ENCODE data around the gene ACKR3.

Gene ACKR3

DNA sequence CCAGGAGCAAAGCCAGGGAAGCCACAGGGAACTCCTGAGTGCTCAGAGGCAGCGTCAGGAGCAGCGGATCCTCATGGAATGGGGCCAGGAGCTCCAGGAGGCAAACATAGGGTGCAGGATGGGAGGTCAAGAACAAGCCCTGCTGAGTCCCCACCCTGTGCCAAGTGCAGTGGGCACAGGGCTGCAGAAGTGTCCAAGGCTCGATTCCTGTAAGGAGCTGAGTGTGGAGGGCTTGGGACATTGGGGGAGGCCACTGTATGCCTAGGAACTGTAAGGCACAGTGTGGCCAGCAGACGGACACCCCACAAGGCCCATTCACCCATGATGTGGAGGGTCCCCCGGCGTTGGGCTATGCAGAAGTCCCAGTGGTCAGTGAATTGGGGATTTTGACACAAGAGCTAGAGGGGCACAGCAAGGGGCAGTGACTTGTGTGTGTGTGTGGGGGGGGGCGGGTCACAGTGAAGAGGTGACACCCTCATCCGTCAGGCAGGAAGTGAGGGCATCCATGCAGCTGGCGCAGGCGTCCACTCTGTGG, 55.6 kb downstream of the ACKR3 start:
- Histone ChIP-seq H3K36me3 (ENCODE audit: control insufficient read depth, insufficient read depth, low read length) (no peaks in the 10 kb centered on the region), H3K27me3 (ENCODE audit: control insufficient read depth, insufficient read depth, low read length) (no peaks in the 10 kb centered on the region), H3K27ac (ENCODE audit: low read depth, low read length) (no peak overlapping the region), H3K4me3 (ENCODE audit: low read length) (no peak overlapping the region), H3K4me1 (ENCODE audit: control insufficient read depth, insufficient read depth, low read length) (no peaks in the 10 kb centered on the region), H3K9ac (ENCODE audit: low read length) (no peak overlapping the region)

GRCh38 chr2:236626391-236627150, 56.9 kb downstream of the ACKR3 start:
- H3K9ac ChIP-seq (ENCODE audit: low read length): no peak overlapping the region
- H3K36me3 ChIP-seq (ENCODE audit: control insufficient read depth, insufficient read depth, low read length): no peaks in the 10 kb centered on the region
- H3K4me3 ChIP-seq (ENCODE audit: low read length): no peak overlapping the region
- no peaks in the 10 kb centered on the region for H3K27me3 ChIP-seq (ENCODE audit: control insufficient read depth, insufficient read depth, low read length)
- peaks cover 1% of the 10 kb centered on the region for H3K4me1 ChIP-seq (ENCODE audit: control insufficient read depth, insufficient read depth, low read length)
- H3K27ac ChIP-seq (ENCODE audit: low read depth, low read length): no peak overlapping the region

- H3K9ac ChIP-seq (ENCODE audit: low read length): no peak overlapping the region
- peaks cover 8% of the 10 kb centered on the region for H3K4me1 ChIP-seq (ENCODE audit: control insufficient read depth, insufficient read depth, low read length)
- no peaks in the 10 kb centered on the region for H3K27me3 ChIP-seq (ENCODE audit: control insufficient read depth, insufficient read depth, low read length)
Measured at GRCh38 chr2:236627193-236627592, 57.6 kb downstream of the ACKR3 start.

DNA sequence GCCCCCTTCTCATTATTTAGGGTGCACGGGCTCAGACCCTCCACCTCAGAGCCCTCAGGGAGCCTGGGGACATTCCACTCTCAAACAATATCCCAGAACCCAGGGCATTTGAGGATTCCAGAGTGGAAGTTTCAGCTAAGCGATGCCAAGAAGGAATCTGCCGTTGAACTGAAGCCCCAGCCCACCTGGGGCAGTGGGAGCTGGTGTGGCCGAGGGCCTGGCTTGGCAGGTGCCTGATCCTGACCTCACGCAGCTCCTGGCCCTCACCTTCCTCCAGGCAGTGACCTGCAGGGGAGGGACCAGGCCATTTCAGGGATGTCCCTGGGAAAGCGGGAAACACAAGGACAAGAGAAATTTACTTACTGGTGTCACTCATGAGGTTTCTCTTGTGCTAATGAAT, 58.2 kb downstream of the ACKR3 start:
- no peaks in the 10 kb centered on the region for H3K27me3 ChIP-seq (ENCODE audit: control insufficient read depth, insufficient read depth, low read length)
- H3K4me3 ChIP-seq (ENCODE audit: low read length): no peak overlapping the region
- H3K27ac ChIP-seq (ENCODE audit: low read depth, low read length): no peak overlapping the region
- H3K4me1 ChIP-seq (ENCODE audit: control insufficient read depth, insufficient read depth, low read length): peaks cover 8% of the 10 kb centered on the region
- no peaks in the 10 kb centered on the region for H3K36me3 ChIP-seq (ENCODE audit: control insufficient read depth, insufficient read depth, low read length)
- H3K9ac ChIP-seq (ENCODE audit: low read length): no peak overlapping the region

More at GRCh38 chr2:236627193-236627592, 57.6 kb downstream of the ACKR3 start:
- H3K4me3 ChIP-seq (ENCODE audit: low read length): no peak overlapping the region
- H3K36me3 ChIP-seq (ENCODE audit: control insufficient read depth, insufficient read depth, low read length): no peaks in the 10 kb centered on the region
- no peak overlapping the region for H3K27ac ChIP-seq (ENCODE audit: low read depth, low read length)

GRCh38 chr2:236628256-236628901, 58.8 kb downstream of the ACKR3 start:
- no peak overlapping the region for H3K9ac ChIP-seq (ENCODE audit: low read length)
- H3K27me3 ChIP-seq (ENCODE audit: control insufficient read depth, insufficient read depth, low read length): no peaks in the 10 kb centered on the region
- no peak overlapping the region for H3K27ac ChIP-seq (ENCODE audit: low read depth, low read length)
- H3K4me1 ChIP-seq (ENCODE audit: control insufficient read depth, insufficient read depth, low read length): peaks cover 8% of the 10 kb centered on the region
- no peak overlapping the region for H3K4me3 ChIP-seq (ENCODE audit: low read length)
- H3K36me3 ChIP-seq (ENCODE audit: control insufficient read depth, insufficient read depth, low read length): no peaks in the 10 kb centered on the region

- Histone ChIP-seq H3K36me3 (ENCODE audit: control insufficient read depth, insufficient read depth, low read length) (no peaks in the 10 kb centered on the region), H3K9ac (ENCODE audit: low read length) (no peak overlapping the region), H3K4me3 (ENCODE audit: low read length) (no peak overlapping the region), H3K27ac (ENCODE audit: low read depth, low read length) (no peak overlapping the region), H3K27me3 (ENCODE audit: control insufficient read depth, insufficient read depth, low read length) (no peaks in the 10 kb centered on the region), H3K4me1 (ENCODE audit: control insufficient read depth, insufficient read depth, low read length) (peaks cover 8% of the 10 kb centered on the region)
Measured at GRCh38 chr2:236628981-236629605, 59.5 kb downstream of the ACKR3 start.

GRCh38 chr2:236629961-236630872, 60.6 kb downstream of the ACKR3 start:
- Histone ChIP-seq H3K4me1 (ENCODE audit: control insufficient read depth, insufficient read depth, low read length) (peaks cover 8% of the 10 kb centered on the region), H3K36me3 (ENCODE audit: control insufficient read depth, insufficient read depth, low read length) (no peaks in the 10 kb centered on the region), H3K4me3 (ENCODE audit: low read length) (no peak overlapping the region), H3K27me3 (ENCODE audit: control insufficient read depth, insufficient read depth, low read length) (no peaks in the 10 kb centered on the region), H3K27ac (ENCODE audit: low read depth, low read length) (no peak overlapping the region), H3K9ac (ENCODE audit: low read length) (no peak overlapping the region)

GRCh38 chr2:236631281-236631855, 61.7 kb downstream of the ACKR3 start:
- Histone ChIP-seq H3K27me3 (ENCODE audit: control insufficient read depth, insufficient read depth, low read length) (no peaks in the 10 kb centered on the region), H3K9ac (ENCODE audit: low read length) (no peak overlapping the region), H3K4me1 (ENCODE audit: control insufficient read depth, insufficient read depth, low read length) (peaks cover 8% of the 10 kb centered on the region), H3K4me3 (ENCODE audit: low read length) (no peak overlapping the region), H3K27ac (ENCODE audit: low read depth, low read length) (no peak overlapping the region), H3K36me3 (ENCODE audit: control insufficient read depth, insufficient read depth, low read length) (no peaks in the 10 kb centered on the region)

- no peak overlapping the region for H3K4me3 ChIP-seq (ENCODE audit: low read length)
- no peaks in the 10 kb centered on the region for H3K27me3 ChIP-seq (ENCODE audit: control insufficient read depth, insufficient read depth, low read length)
- H3K4me1 ChIP-seq (ENCODE audit: control insufficient read depth, insufficient read depth, low read length): peaks cover 8% of the 10 kb centered on the region
- H3K9ac ChIP-seq (ENCODE audit: low read length): no peak overlapping the region
- no peak overlapping the region for H3K27ac ChIP-seq (ENCODE audit: low read depth, low read length)
- H3K36me3 ChIP-seq (ENCODE audit: control insufficient read depth, insufficient read depth, low read length): no peaks in the 10 kb centered on the region
Measured at GRCh38 chr2:236631856-236632291, 62.2 kb downstream of the ACKR3 start.

Data from rectal smooth muscle tissue (tissue), 1 donor.